HG03460 (cell line): ENCODE results near the gene SPPL2A.
"Not testable (repeated sequence)": the region's sequence is repeated elsewhere in the genome, so short reads cannot be mapped to it uniquely, and the experiment has no call there.

Experiments used
- ATAC-seq: cut with Tn5 transposase; IDR thresholded peaks from one replicate; pipeline ENCODE4 v1.9.1; 2021; ENCODE audit not compliant: unreplicated experiment

The SPPL2A gene

GRCh38 chr15:50765195-50765967, at the start of gene SPPL2A:
SPPL2A (minus strand) TSS chr15:50765706; CDS start chr15:50765533, 173 bp downstream.
- peak; percentile 91 for ATAC-seq

- no peak for ATAC-seq
Observed at GRCh38 chr15:50814634-50815033, 49.1 kb upstream of the SPPL2A start.

- ATAC-seq: no peak
Observed at GRCh38 chr15:50813865-50814264, 48.4 kb upstream of the SPPL2A start.

- no peak for ATAC-seq
Observed at GRCh38 chr15:50813089-50813488, 47.6 kb upstream of the SPPL2A start.

GRCh38 chr15:50812181-50812506, 46.6 kb upstream of the SPPL2A start:
- not testable (repeated sequence) for ATAC-seq

GRCh38 chr15:50811461-50812180, 46.1 kb upstream of the SPPL2A start:
- ATAC-seq: not testable (repeated sequence)

GRCh38 chr15:50810128-50810527, 44.6 kb upstream of the SPPL2A start:
- no peak for ATAC-seq

GRCh38 chr15:50808728-50809127, 43.2 kb upstream of the SPPL2A start:
- ATAC-seq: no peak

GRCh38 chr15:50803479-50804180, 38.1 kb upstream of the SPPL2A start:
- no peak for ATAC-seq

GRCh38 chr15:50800715-50801114, 35.2 kb upstream of the SPPL2A start:
- ATAC-seq: no peak

GRCh38 chr15:50798684-50799083, 33.2 kb upstream of the SPPL2A start:
- no peak for ATAC-seq

- ATAC-seq: no peak
Observed at GRCh38 chr15:50797926-50798325, 32.4 kb upstream of the SPPL2A start.

GRCh38 chr15:50791486-50791885, 26.0 kb upstream of the SPPL2A start:
- no peak for ATAC-seq

GRCh38 chr15:50790778-50791453, 25.4 kb upstream of the SPPL2A start:
- ATAC-seq: no peak

GRCh38 chr15:50786871-50787270, 21.4 kb upstream of the SPPL2A start:
- no peak for ATAC-seq

GRCh38 chr15:50786438-50786837, 20.9 kb upstream of the SPPL2A start:
- ATAC-seq: no peak

GRCh38 chr15:50783895-50784294, 18.4 kb upstream of the SPPL2A start:
- ATAC-seq: no peak

GRCh38 chr15:50783411-50783810, 17.9 kb upstream of the SPPL2A start:
- ATAC-seq: no peak

- no peak for ATAC-seq
Observed at GRCh38 chr15:50778086-50778485, 12.6 kb upstream of the SPPL2A start.

GRCh38 chr15:50777042-50777441, 11.5 kb upstream of the SPPL2A start:
- no peak for ATAC-seq

GRCh38 chr15:50774450-50774849, 8.9 kb upstream of the SPPL2A start:
- ATAC-seq: no peak
